GM19035 (cell line): ENCODE data around the gene DLG4.
"Not testable (repeated sequence)": the region's sequence is repeated elsewhere in the genome, so short reads cannot be mapped to it uniquely, and the experiment has no call there.

ENCODE experiments used
- ATAC-seq: cut with Tn5 transposase; IDR thresholded peaks from one replicate; pipeline ENCODE4 v1.9.1; 2021; ENCODE audit not compliant: unreplicated experiment

DLG4 gene

GRCh38 chr17:7190276-7190917 is 29.2 kb downstream of the DLG4 start:
- ATAC-seq = no peak

- no peak for ATAC-seq
Measured at GRCh38 chr17:7186241-7186640, 33.4 kb downstream of the DLG4 start.

- no peak for ATAC-seq
Measured at GRCh38 chr17:7184647-7185046, 35.0 kb downstream of the DLG4 start.

- ATAC-seq = no peak
Measured at GRCh38 chr17:7184091-7184488, 35.5 kb downstream of the DLG4 start.

- no peak for ATAC-seq
Measured at GRCh38 chr17:7183433-7184090, 36.1 kb downstream of the DLG4 start.

GRCh38 chr17:7182101-7182500 is 37.5 kb downstream of the DLG4 start:
- not testable (repeated sequence) for ATAC-seq

GRCh38 chr17:7179317-7180254 is 40.0 kb downstream of the DLG4 start, which contains the start of gene ASGR1:
ASGR1 (minus strand) TSS chr17:7179370; CDS start chr17:7178563, 807 bp downstream.
- no peak for ATAC-seq

- ATAC-seq = no peak
Measured at GRCh38 chr17:7178973-7179316, 40.7 kb downstream of the DLG4 start.

GRCh38 chr17:7177954-7178477 is 41.6 kb downstream of the DLG4 start:
- no peak for ATAC-seq

GRCh38 chr17:7177191-7177953 is 42.3 kb downstream of the DLG4 start:
- ATAC-seq = no peak

GRCh38 chr17:7176841-7177190 is 42.8 kb downstream of the DLG4 start:
- ATAC-seq = no peak

- no peak for ATAC-seq
Measured at GRCh38 chr17:7176107-7176840, 43.4 kb downstream of the DLG4 start.

GRCh38 chr17:7175330-7175733 is 44.3 kb downstream of the DLG4 start:
- no peak for ATAC-seq

- no peak for ATAC-seq
Measured at GRCh38 chr17:7174603-7175326, 44.9 kb downstream of the DLG4 start.

GRCh38 chr17:7173687-7174602 is 45.7 kb downstream of the DLG4 start:
- no peak for ATAC-seq

- not testable (repeated sequence) for ATAC-seq
Measured at GRCh38 chr17:7172522-7173191, 47.0 kb downstream of the DLG4 start.

- not testable (repeated sequence) for ATAC-seq
Measured at GRCh38 chr17:7169565-7169908, 50.1 kb downstream of the DLG4 start.
